HG02798 (cell line): ENCODE measurements around the gene SOX13.

ENCODE experiments used
- ATAC-seq: cut with Tn5 transposase; IDR thresholded peaks from one replicate; pipeline ENCODE4 v1.9.1; 2021; ENCODE audit warnings: mild to moderate bottlenecking; ENCODE audit not compliant: unreplicated experiment, poor library complexity

The SOX13 gene

GRCh38 chr1:204059970-204060369 lies 12.9 kb upstream of the SOX13 start:
- no peak for ATAC-seq

GRCh38 chr1:204062106-204062505 lies 10.8 kb upstream of the SOX13 start:
- no peak for ATAC-seq

- no peak for ATAC-seq
Observed at GRCh38 chr1:204065174-204065985, 7.5 kb upstream of the SOX13 start.

GRCh38 chr1:204065986-204066300 lies 7.0 kb upstream of the SOX13 start:
- no peak for ATAC-seq

- ATAC-seq = no peak
Observed at GRCh38 chr1:204067935-204068334, 5.0 kb upstream of the SOX13 start.

GRCh38 chr1:204069887-204070286 lies 3.0 kb upstream of the SOX13 start:
- ATAC-seq = no peak

GRCh38 chr1:204070895-204071294 lies 2.0 kb upstream of the SOX13 start:
- ATAC-seq = no peak

- ATAC-seq = no peak
Observed at GRCh38 chr1:204073837-204074273, 940 bp downstream of the SOX13 start.

GRCh38 chr1:204074274-204075138 lies 1.6 kb downstream of the SOX13 start:
- no peak for ATAC-seq

GRCh38 chr1:204075139-204075521 lies 2.2 kb downstream of the SOX13 start:
- no peak for ATAC-seq

GRCh38 chr1:204075890-204076846 lies 3.3 kb downstream of the SOX13 start:
- no peak for ATAC-seq

GRCh38 chr1:204076891-204077290 lies 4.0 kb downstream of the SOX13 start:
- no peak for ATAC-seq

- ATAC-seq = no peak
Observed at GRCh38 chr1:204077979-204078696, 5.2 kb downstream of the SOX13 start.

GRCh38 chr1:204079608-204079999 lies 6.7 kb downstream of the SOX13 start:
- ATAC-seq = no peak

GRCh38 chr1:204080163-204080903 lies 7.4 kb downstream of the SOX13 start:
- no peak for ATAC-seq

GRCh38 chr1:204081164-204081790 lies 8.4 kb downstream of the SOX13 start:
- ATAC-seq = no peak

GRCh38 chr1:204081791-204082513 lies 9.0 kb downstream of the SOX13 start:
- no peak for ATAC-seq

- ATAC-seq = no peak
Observed at GRCh38 chr1:204083491-204083890, 10.6 kb downstream of the SOX13 start.
